ENCODE results near the gene MEGF10. TPM values are rescaled to one million over a fixed set of nuclear protein-coding genes. Genes with fewer than 3 reads are reported as not detected.

The MEGF10 gene
- total and polyA plus RNA-seq, 2 of the 8 experiments (the other 6 are each of a cell fraction or from before 2014, with no cell fraction given): 38.2 to 53.1 TPM

DNA sequence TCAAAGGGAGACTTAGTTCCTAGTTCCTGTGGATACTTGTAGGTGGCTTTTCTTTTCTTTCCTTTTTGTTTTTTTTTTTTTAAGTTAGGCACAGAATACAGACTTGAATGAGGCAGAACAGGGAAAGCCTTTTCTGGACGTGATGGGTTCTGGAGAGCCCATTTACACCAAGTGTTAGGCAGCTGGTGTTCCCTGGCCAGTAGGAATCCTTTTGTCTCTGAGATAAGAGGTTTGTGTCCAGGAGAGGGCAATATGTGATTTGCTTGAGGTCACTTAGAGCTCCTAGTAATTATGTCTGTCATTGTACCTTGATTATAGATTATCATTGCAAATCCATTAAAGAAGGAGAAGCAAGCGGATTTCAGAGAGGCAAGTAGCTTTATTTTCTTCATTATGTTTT, 9.1 kb downstream of the MEGF10 start:
- Histone ChIP-seq H4K91ac (replicated peaks; ENCODE audit: insufficient read length, low read length) (no peak overlapping the region), H2BK5ac (ENCODE audit: low read depth, low read length) (no peak overlapping the region), H2BK20ac (ENCODE audit: low read length) (no peak overlapping the region), H3K4me2 (ENCODE audit: insufficient read depth in 1 of 2, low read depth in 2 of 2, low read length in 2 of 2) (no peak overlapping the region), H3K14ac (ENCODE audit: insufficient read length) (no peak overlapping the region), H3K4me3 (ENCODE audit: extremely low read depth in 1 of 4, insufficient read depth in 2 of 4, low read depth in 3 of 4, low read length in 4 of 4) (no peak overlapping the region), H2AK5ac (ENCODE audit: low read depth, low read length) (no peak overlapping the region), H3K23ac (ENCODE audit: insufficient read length) (no peak overlapping the region), H3K27ac (ENCODE audit: low read depth, low read length) (no peak overlapping the region), H4K8ac (ENCODE audit: extremely low read depth, insufficient read depth, low read length) (no peak overlapping the region), H4K20me1 (replicated peaks in 1 of 2; ENCODE audit: control insufficient read depth in 1 of 2, insufficient read depth in 2 of 2, low read length in 2 of 2) (peaks cover 0 to 3% of the 10 kb centered on the region in 2 experiments), H2BK15ac (ENCODE audit: low read length) (no peak overlapping the region), H3K9ac (replicated peaks in 1 of 4; ENCODE audit: extremely low read depth in 1 of 4, low read depth in 3 of 4, low read length in 3 of 4) (no peak overlapping the region), H2AFZ (ENCODE audit: low read length) (no peak overlapping the region), H3K27me3 (replicated peaks in 1 of 4; ENCODE audit: control insufficient read depth in 3 of 4, extremely low read depth in 1 of 4, insufficient read depth in 3 of 4, low read length in 3 of 4) (no peaks in the 10 kb centered on the region), H4K5ac (ENCODE audit: insufficient read length, low read depth, low read length) (no peak overlapping the region), H3K23me2 (ENCODE audit: low read depth, low read length) (no peaks in the 10 kb centered on the region), H3K18ac (ENCODE audit: extremely low read depth, low read length) (no peak overlapping the region; the same call in 1 of the 2 replicates), H3K79me1 (ENCODE audit: low read depth, low read length) (peaks cover 4% of the 10 kb centered on the region; the same call in 1 of the 2 replicates), H3K79me2 (ENCODE audit: control insufficient read depth in 1 of 2, insufficient read depth in 2 of 2, low read length in 2 of 2) (peaks cover 0 to 91% of the 10 kb centered on the region in 2 experiments; a peak in 3 of 4 replicates), H2BK120ac (replicated peaks; ENCODE audit: low read depth, low read length) (no peak overlapping the region), H3K4me1 (replicated peaks in 1 of 4; ENCODE audit: control insufficient read depth in 3 of 4, insufficient read depth in 4 of 4, low read length in 3 of 4) (peaks cover 0 to 17% (median 8%) of the 10 kb centered on the region in 4 experiments; a peak in 4 of 7 replicates), H2BK12ac (ENCODE audit: low read depth, low read length) (no peak overlapping the region), H3K9me3 (ENCODE audit: insufficient read depth in 2 of 2, low read depth in 1 of 2, low read length in 1 of 2) (no peaks in the 10 kb centered on the region), H3K4ac (replicated peaks; ENCODE audit: insufficient read length, low read depth, low read length) (no peak overlapping the region), H3K56ac (replicated peaks; ENCODE audit: insufficient read length, low read depth, low read length) (no peak overlapping the region), H3K36me3 (ENCODE audit: control insufficient read depth in 2 of 4, insufficient read depth in 4 of 4, low read length in 3 of 4) (no peaks in the 10 kb centered on the region; a peak in 1 of 8 replicates)
- FAIRE-seq (peak; percentile 52), DNase-seq (ENCODE audit: low read depth in 1 of 2, low spot score in 2 of 2) (no peak)
- ChIA-PET CTCF (ENCODE audit: partially characterized antibody) (interaction anchor here (0.7 to 3.1 kb wide), 9 partner anchors 8 to 194 kb away, joined by 3 to 17 read pairs (median 6); no protein-coding TSS in a partner anchor), POLR2A (ENCODE audit: partially characterized antibody) (interaction anchor here (1.2 kb wide), 1 partner anchor 8 kb away, joined by 3 read pairs; no protein-coding TSS in a partner anchor)
- WGBS, 2 experiments (ENCODE audit: extremely low coverage in 1 of 2, insufficient coverage in 1 of 2, insufficient read length in 1 of 2, insufficient replicate concordance in 2 of 2, low coverage in 1 of 2, low lambda C conversion rate in 2 of 2, missing lambda C conversion rate in 1 of 2): 48% methylated on average over 2 of the region's 2 CpGs; no CpG with 5 or more reads in 1 of the 2 experiments
- peak; percentile 47 to 56; a peak in 3 of 4 replicates for TF ChIP-seq RAD21 (IDR thresholded peaks at IDR 0.05 in 1 of 2, conservative IDR thresholded peaks at IDR 0.05 in 1 of 2; ENCODE audit: low read depth in 2 of 2, low read length in 2 of 2)
- TF ChIP-seq EZH2 (IDR thresholded peaks at IDR 0.05; ENCODE audit: low read depth, low read length, severe bottlenecking): no peak
- TF ChIP-seq CTCF (IDR thresholded peaks at IDR 0.05; ENCODE audit: control extremely low read depth in 1 of 3, insufficient read depth in 1 of 3, low read depth in 1 of 3, low read length in 3 of 3): peak in 1 of 3 experiments; percentile 25; a peak in 1 of 4 replicates

All from H1 (cell line).